GM18505 (cell line): ENCODE measurements around the gene MR1.

Source experiments
- ATAC-seq: cut with Tn5 transposase; IDR thresholded peaks from one replicate; pipeline ENCODE4 v1.9.1; 2021; ENCODE audit not compliant: unreplicated experiment
- POLR2A ChIP-seq: IDR thresholded peaks from 4 replicates; pipeline ENCODE4 v1.6.1; 2011; ENCODE audit warnings: borderline replicate concordance; ENCODE audit not compliant: insufficient read depth, insufficient read length; ENCODE audit errors: extremely low read depth

The MR1 gene

DNA sequence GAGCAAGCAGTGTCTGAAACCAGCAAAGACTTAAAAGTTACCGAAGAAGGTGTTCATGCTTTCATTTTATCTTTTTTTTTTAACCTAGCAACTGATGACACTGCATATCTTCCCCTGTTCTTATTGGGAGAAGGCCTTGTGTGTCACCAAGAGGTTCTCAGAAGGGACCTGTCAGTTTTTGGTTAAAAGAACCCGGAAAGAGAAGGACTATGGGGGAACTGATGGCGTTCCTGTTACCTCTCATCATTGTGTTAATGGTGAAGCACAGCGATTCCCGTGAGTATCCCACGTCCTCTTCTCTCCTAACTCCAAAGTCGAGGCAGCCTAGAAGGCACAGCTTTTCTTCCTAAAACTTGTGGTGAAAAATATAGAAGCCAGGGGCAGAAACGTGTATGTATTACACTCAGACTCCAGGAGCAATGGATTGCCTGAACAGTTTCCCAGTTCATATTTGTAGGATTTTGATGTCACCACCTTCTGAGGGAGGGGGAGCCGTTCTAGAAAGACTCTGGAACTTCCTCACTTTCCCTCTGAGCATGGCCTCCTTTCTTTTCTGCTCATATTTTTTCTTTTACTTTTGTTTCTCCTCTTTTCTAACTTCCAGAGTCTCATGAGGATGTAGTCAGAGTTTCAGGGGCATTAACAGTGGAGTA, at the start of gene MR1:
Gene MR1 (plus strand): TSS at position 185 of the 653 bp plus-strand sequence. CDS start 25 bp downstream, at position 210.
- peak; percentile 90 for ATAC-seq
- peak; percentile 72 for TF ChIP-seq POLR2A

DNA sequence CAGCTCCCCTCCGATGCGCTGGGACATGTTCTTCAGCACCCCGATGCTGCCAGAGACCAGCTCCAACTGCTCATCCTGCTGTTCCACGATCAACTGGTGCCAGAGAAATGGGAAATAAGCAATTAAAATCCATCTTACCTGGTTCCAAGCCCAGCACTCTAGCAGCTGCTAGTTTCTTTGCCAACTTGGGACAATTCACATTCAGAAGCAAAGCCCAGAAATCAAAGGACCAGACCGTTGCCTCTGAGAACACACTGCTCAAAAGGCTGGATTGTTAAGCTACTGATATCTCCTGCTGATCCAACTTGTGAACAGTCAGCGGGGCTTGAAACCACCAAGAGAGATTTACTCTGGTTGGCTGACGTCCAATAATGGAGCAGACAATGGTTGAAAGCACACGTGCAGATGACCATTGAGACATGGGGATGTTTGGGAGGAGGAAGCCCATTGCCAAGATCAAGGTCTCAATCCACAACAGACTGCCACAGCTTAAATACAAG, 45.5 kb upstream of the MR1 start:
- no peak for ATAC-seq
- TF ChIP-seq POLR2A, result no peak

DNA sequence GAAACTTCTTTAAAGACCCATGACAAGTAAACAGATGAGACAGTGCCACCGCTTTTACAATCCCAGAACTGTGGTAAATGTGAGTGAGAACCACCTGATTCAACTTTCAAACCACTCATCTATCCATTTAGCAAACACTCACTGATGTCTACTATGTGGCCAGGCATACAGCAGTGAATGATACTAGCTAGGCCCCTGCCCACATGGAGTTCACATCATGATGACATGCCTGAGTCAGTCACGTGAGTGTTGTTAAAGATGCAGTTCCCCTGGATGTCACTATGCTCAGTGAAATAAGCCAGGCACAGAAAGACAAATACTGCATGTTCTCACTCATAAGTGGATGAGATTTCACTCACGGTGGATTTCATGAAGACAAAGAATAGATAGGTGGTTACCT, 39.5 kb upstream of the MR1 start:
- no peak for ATAC-seq
- TF ChIP-seq POLR2A, result no peak

DNA sequence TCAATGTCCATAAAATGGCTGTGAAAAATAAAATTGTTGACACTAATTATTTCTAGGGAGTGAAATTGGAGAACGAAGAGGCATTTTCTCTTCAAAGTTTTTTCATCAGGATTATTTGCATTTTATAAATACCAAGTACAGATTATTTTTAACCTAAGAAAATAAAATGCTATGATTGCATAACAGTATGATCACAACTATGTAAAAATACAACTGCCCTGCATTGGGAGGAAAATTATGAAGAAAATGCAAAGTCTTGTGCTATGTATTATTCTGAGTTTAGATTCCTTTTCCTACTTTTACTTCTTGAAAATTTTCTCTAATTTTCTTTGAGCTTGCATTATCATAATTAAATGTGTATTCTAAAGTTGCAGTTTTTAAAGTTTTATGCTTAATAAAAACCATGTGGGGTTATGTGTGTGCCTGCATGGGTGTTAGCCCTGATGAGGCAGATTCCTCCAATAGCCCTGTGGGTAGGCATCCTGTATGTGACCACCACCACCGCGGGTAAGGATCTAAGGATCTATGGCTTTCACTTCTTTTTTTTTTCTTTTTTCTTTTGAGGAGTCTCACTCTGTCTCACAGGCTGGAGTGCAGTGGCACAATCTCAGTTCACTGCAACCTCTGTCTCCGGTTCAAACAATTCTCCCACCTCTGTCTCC, 35.8 kb upstream of the MR1 start:
- no peak for TF ChIP-seq POLR2A
- no peak for ATAC-seq

DNA sequence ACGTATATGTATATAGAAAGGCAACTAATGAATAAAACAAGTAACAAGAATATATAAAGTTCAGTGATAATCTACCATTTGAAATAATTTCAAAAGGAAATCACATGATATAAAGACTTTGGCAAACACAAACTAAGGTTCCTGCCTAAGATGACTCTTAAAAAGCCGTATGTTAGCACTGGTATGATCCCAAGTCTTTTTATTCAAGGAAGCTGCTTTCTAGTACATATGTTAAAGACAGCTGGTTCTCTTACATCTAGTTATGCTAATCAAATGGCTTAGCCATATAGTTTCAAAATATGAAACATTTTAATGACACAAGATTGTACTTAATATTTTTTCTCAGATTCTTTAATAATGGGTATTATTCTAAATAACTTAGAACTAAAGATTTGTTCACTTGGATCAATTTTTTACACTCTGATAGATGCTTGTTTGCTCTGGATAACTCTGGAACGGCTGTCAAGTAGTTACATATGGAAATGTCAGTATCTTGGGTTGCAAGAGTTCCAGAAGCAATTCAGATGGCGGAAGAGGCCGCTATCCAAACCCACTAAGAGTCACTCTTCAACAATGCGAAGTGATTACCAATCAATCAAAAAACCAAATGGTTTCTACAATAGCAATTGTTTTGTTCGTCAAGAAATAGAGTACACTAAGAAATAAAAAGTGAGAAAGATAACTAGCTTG, 32.5 kb upstream of the MR1 start:
- no peak for ATAC-seq
- TF ChIP-seq POLR2A, result no peak

DNA sequence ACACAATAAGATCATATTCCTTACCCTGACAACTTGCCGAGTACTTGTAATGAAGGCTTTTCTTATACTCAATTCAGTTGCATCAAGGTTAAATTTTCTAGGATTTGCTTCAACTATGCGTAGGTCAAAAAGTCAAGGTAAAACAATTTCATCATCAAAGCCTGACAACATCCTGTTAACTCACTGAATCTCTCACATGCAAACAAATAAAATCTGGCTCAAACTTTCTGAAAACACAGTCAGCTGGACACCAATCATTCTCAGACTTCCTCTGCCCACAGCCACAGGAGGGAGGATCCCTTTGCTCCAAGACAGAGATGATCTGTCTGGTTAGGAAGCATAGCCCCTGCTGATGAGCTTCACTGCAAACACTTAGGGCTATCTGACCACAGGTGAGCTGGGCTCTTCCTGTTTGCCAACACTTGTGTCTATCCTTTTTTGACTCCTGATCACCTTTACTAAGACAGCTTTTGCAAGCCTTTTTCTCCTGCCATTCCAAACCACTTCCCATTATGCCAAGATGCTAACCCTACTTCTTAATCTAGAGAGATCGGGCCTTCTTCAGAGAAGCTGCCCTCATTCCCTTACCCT, 31.1 kb upstream of the MR1 start:
- no peak for ATAC-seq
- TF ChIP-seq POLR2A, result no peak

DNA sequence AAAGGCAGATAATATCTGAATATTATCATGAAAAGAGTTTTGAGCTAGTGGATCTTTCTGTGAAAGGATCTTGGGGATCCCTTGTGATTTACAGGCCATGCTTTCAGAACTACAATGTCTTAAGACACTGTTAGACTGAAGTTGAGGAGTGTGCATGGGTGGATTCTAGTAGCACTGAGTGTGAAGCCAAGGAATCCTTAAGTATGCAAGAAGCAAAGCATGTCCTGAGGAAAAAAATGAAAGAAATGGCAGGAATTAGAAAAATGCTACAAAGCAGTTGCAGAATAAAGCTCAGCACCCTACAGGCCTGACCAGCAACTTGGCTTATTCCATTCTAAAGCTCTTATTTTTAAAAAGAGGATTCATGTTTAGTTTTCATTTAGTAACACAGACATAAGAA, 23.0 kb upstream of the MR1 start:
- no peak for TF ChIP-seq POLR2A
- no peak for ATAC-seq

DNA sequence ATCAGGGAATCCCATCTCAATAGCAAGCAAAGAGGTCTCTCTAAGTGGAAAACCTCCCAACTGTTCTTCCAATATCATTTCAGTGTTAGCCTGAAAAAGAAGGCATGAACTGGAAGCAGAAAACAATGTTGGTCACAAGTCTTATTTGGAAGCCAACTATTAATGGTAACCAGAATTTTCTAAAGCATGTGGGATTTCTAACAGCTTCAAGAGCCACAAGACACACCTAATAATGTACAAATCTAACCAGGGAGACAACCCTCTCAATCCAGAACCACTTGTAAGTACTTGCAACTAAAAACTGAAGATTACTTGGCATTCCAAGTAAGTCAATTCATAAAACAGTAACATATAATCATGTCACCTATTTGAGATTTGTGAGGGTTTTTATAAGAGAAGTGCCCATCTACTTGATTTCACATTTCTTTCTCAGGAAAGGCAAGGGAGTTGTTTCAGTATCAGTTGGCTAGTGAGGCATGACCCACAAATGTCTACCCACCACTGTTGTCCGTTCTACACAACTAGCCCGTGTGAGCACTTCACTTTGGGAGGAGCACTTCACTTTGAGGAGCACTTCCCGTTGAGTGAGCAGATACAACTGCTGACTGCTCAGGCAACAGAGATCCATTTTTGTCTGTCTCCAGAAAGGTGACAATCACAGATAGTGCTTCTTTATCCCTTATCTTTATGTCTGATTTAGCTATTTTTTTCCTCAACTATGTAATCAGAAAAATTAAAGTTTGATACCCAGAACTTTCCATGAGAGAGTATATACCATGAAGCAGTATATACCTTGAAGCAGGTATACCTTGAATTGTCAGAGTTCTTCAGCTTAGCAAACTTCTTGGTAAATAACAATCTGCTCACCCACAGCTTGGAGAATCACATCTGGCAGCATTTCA, 22.2 kb upstream of the MR1 start:
- no peak for ATAC-seq

DNA sequence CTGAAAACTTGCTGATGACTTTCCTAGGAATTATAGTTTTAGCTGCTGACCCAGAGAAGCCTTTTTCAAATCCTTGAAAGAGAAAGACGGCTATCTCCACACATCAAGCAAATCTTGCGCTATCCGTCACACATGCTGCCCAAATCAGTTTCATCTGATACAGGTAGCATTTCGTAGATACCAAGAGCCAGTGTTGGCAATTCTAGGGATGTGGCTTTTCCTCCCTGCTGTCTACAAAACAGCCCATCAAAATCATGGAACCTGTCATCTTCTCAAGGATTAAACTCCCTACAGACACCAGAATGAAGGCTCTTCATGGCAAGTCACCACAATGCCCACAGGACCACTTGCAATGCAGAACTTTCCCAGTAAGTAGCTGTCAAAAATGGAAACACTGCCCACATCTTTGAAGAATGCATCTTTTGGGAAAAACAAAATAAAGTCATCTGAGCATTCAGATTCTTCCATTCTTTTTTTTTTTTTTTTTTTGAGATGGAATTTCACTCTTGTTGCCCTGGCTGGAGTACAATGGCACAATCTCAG, 21.5 kb upstream of the MR1 start:
- TF ChIP-seq POLR2A, result no peak
- ATAC-seq, result no peak

More for the DNA sequence above, 22.2 kb upstream of the MR1 start:
- TF ChIP-seq POLR2A, result no peak

DNA sequence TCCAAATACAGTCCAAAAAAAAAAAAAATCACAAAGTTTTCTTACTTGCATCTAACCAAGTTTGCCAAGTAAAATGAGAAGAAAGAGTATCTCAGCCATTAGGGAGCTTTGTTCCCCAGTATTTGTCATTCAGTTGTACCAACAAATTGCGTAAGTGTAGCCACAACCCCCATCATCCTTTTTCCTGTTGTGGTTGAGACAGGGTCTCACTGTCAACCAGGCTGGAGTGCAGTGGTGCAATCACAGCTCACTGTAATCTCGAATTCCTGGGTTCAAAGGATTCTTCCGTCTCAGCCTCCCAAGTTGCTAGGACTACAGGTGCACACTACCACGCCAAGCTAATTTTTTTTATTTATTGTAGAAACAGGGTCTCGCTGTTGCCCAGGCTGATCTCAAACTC, 20.6 kb upstream of the MR1 start:
- no peak for ATAC-seq
- TF ChIP-seq POLR2A, result no peak

DNA sequence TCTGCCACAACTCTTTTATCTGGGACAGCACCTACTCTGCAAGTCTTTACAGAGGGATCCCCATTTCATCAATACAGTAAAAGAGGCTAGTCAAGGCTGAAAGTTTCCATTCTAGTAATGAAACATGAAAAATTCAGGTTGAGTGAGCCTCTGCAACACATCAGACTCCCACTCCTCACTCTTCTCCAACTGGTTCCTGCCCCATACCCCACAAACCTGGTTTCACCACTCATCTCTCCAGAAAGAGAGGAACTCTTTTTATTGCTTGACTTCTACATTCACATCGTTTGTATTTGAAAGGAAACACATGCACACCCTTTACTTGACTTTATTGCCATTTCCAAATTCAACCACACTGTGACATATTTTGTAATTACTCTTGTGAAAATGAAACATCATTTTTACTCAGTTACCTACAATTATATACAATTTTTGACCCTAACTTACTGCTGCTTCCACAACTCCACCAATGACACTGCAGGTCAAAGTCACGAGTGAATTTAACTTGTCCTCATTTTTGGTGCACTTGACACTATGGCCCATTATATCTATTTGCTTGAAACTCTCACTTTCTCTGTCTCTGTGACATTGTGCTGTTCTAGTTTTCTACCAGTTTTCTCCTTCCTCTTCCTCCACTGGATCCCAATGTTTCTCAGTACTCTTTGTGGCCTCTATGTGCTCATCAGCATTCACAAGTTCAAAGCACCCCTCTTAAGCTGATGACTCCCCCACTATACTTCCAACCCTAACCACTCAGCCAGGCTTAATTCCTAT, 19.1 kb upstream of the MR1 start:
- no peak for ATAC-seq
- no peak for TF ChIP-seq POLR2A

DNA sequence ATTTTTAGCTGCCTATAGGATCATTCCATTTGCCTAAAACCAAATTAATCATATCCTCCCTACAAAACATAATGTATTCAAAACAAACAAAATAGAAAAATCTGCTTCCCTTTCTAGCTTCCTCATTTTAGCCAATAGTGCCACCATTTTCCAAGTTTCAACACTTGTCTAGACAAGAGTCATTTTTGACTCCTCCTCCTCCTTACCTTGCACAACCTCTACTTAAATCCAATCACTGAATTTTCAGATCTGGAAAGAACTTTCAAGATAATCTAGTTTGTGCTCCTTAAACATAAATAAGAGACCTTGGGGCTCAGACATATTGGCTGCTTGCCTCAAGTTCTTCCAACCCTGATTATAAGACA, 18.6 kb upstream of the MR1 start:
- TF ChIP-seq POLR2A, result no peak
- no peak for ATAC-seq
